D721Med (cell line): Measurements from ENCODE around the gene TAF1.

ENCODE experiments used
- DNase-seq: peaks from one replicate; pipeline ENCODE4 v3.0.0; 2011; ENCODE audit warnings: low spot score; ENCODE audit not compliant: insufficient read length
- FAIRE-seq: peaks from 2 replicates; lab custom pipeline; 2011; peaks lifted over from hg19 to GRCh38; lab: Jason Lieb, UNC
- CTCF ChIP-seq: IDR thresholded peaks from 2 replicates; pipeline ENCODE4 v1.5.1; 2012; ENCODE audit warnings: mild to moderate bottlenecking, control low read depth; ENCODE audit not compliant: insufficient read depth; ENCODE audit errors: missing control alignments

TAF1 gene

GRCh38 chrX:71464968-71465367, 98.8 kb downstream of the TAF1 start:
- no peak for TF ChIP-seq CTCF
- no peak for DNase-seq
- FAIRE-seq: no peak

- TF ChIP-seq CTCF: no peak
- FAIRE-seq: no peak
- no peak for DNase-seq
These were observed 100.9 kb downstream of the TAF1 start for GRCh38 chrX:71466979-71467523.

GRCh38 chrX:71475785-71476540, 109.8 kb downstream of the TAF1 start:
- TF ChIP-seq CTCF: no peak
- no peak for FAIRE-seq
- no peak for DNase-seq

- no peak for FAIRE-seq
- no peak for DNase-seq
- no peak for TF ChIP-seq CTCF
These were observed 116.2 kb downstream of the TAF1 start for GRCh38 chrX:71482228-71482958.

- DNase-seq (no peak), FAIRE-seq (no peak)
- TF ChIP-seq CTCF: no peak
These were observed 121.7 kb downstream of the TAF1 start for GRCh38 chrX:71487814-71488213.

- no peak for FAIRE-seq
- TF ChIP-seq CTCF: no peak
- no peak for DNase-seq
These were observed 123.4 kb downstream of the TAF1 start for GRCh38 chrX:71489540-71489939.
